SK-N-SH treated with all-trans-retinoic acid at 6 μM for 48 hours (cell line): ENCODE measurements around the gene HOXC10.

ENCODE experiments used
- ATAC-seq: fragments of 200-7000 bp; cut with Tn5 transposase; 3 replicates; pipeline ENCODE4 v1.9.1; 2020; ENCODE audit warnings: mild to moderate bottlenecking, moderate library complexity
- ARNTL ChIP-seq: fragments of 450-650 bp; formaldehyde crosslinking; IDR thresholded peaks from 2 replicates; pipeline ENCODE4 v1.5.0; 2020; ENCODE audit warnings: low read depth, mild to moderate bottlenecking, moderate library complexity, borderline replicate concordance
- BACH2 ChIP-seq: fragments of 250-450 bp; sonication (Bioruptor Pico); IDR thresholded peaks from 2 replicates; pipeline ENCODE4 v1.9.0; 2021; ENCODE audit warnings: mild to moderate bottlenecking, borderline replicate concordance
- CSDC2 ChIP-seq: fragments of 250-450 bp; sonication (Bioruptor Pico); IDR thresholded peaks from 2 replicates; pipeline ENCODE4 v1.5.0; 2020; ENCODE audit warnings: mild to moderate bottlenecking, moderate library complexity
- ESRRG ChIP-seq: fragments of 250-450 bp; sonication (Bioruptor Pico); IDR thresholded peaks from 2 replicates; pipeline ENCODE4 v1.6.1; 2021; ENCODE audit warnings: mild to moderate bottlenecking
- GLIS3 ChIP-seq: fragments of 250-450 bp; sonication (Bioruptor Pico); IDR thresholded peaks from 2 replicates; pipeline ENCODE4 v1.5.0; 2020; ENCODE audit warnings: mild to moderate bottlenecking, moderate library complexity
- ISL1 ChIP-seq: fragments of 250-450 bp; sonication (Bioruptor Pico); IDR thresholded peaks from 2 replicates; pipeline ENCODE4 v2.1.2; 2022; ENCODE audit warnings: mild to moderate bottlenecking, moderate library complexity
- SNAI2 ChIP-seq: fragments of 250-450 bp; sonication (Bioruptor Pico); IDR thresholded peaks from 2 replicates; pipeline ENCODE4 v1.5.0; 2020; ENCODE audit warnings: mild to moderate bottlenecking, moderate library complexity
- TCF4 ChIP-seq: fragments of 250-450 bp; sonication (Bioruptor Pico); IDR thresholded peaks from 2 replicates; pipeline ENCODE4 v1.8.0; 2021; ENCODE audit warnings: mild to moderate bottlenecking, moderate library complexity, borderline replicate concordance
- TOX ChIP-seq: fragments of 250-450 bp; sonication (Bioruptor Pico); IDR thresholded peaks from 2 replicates; pipeline ENCODE4 v1.8.0; 2021; ENCODE audit warnings: mild to moderate bottlenecking, moderate library complexity, borderline replicate concordance
- ZC3H10 ChIP-seq: fragments of 250-450 bp; sonication (Bioruptor Pico); IDR thresholded peaks from 2 replicates; pipeline ENCODE4 v1.5.1; 2021; ENCODE audit warnings: mild to moderate bottlenecking, moderate library complexity
- ZFP3 ChIP-seq: fragments of 250-450 bp; sonication (Bioruptor Pico); IDR thresholded peaks from 2 replicates; pipeline ENCODE4 v1.5.0; 2020; ENCODE audit warnings: mild to moderate bottlenecking, moderate library complexity
- ZFP30 ChIP-seq: fragments of 450-650 bp; formaldehyde crosslinking; IDR thresholded peaks from 2 replicates; pipeline ENCODE4 v1.5.0; 2022; ENCODE audit warnings: mild to moderate bottlenecking, moderate library complexity
- ZNF565 ChIP-seq: fragments of 450-650 bp; formaldehyde crosslinking; conservative IDR thresholded peaks from 2 replicates; pipeline ENCODE4 v1.5.0; 2020; ENCODE audit warnings: low read depth, mild to moderate bottlenecking, moderate library complexity
- ZNF70 ChIP-seq: fragments of 450-650 bp; formaldehyde crosslinking; IDR thresholded peaks from 2 replicates; pipeline ENCODE4 v1.5.0; 2020; ENCODE audit warnings: mild to moderate bottlenecking, moderate library complexity
- ZNF8 ChIP-seq: fragments of 450-650 bp; formaldehyde crosslinking; IDR thresholded peaks from 2 replicates; pipeline ENCODE4 v1.5.0; 2020; ENCODE audit warnings: mild to moderate bottlenecking, moderate library complexity
- TF ChIP-seq, protein P1 (sequence below): fragments of 250-450 bp; sonication (Bioruptor Pico); IDR thresholded peaks from 2 replicates; pipeline ENCODE4 v1.5.1; 2021; ENCODE audit warnings: mild to moderate bottlenecking, moderate library complexity
- TF ChIP-seq, protein P2 (sequence below): fragments of 250-450 bp; sonication (Bioruptor Pico); IDR thresholded peaks from 2 replicates; pipeline ENCODE4 v1.8.0; 2021; ENCODE audit warnings: low read depth, mild to moderate bottlenecking, moderate library complexity, borderline replicate concordance
- TF ChIP-seq, protein P3 (sequence below): fragments of 250-450 bp; sonication (Bioruptor Pico); IDR thresholded peaks from 2 replicates; pipeline ENCODE4 v1.5.1; 2020; ENCODE audit warnings: low read depth, mild to moderate bottlenecking, moderate library complexity
- TF ChIP-seq, protein P4 (sequence below): fragments of 250-450 bp; sonication (Bioruptor Pico); IDR thresholded peaks from 2 replicates; pipeline ENCODE4 v1.8.0; 2020; ENCODE audit warnings: mild to moderate bottlenecking, moderate library complexity, borderline replicate concordance

HOXC10 gene

DNA sequence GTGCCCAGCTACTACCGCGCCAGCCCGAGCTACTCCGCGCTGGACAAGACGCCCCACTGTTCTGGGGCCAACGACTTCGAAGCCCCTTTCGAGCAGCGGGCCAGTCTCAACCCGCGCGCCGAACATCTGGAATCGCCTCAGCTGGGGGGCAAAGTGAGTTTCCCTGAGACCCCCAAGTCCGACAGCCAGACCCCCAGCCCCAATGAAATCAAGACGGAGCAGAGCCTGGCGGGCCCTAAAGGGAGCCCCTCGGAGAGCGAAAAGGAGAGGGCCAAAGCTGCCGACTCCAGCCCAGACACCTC lies 697 bp downstream of the HOXC10 start (continued):
- TF ChIP-seq, protein P1, sequence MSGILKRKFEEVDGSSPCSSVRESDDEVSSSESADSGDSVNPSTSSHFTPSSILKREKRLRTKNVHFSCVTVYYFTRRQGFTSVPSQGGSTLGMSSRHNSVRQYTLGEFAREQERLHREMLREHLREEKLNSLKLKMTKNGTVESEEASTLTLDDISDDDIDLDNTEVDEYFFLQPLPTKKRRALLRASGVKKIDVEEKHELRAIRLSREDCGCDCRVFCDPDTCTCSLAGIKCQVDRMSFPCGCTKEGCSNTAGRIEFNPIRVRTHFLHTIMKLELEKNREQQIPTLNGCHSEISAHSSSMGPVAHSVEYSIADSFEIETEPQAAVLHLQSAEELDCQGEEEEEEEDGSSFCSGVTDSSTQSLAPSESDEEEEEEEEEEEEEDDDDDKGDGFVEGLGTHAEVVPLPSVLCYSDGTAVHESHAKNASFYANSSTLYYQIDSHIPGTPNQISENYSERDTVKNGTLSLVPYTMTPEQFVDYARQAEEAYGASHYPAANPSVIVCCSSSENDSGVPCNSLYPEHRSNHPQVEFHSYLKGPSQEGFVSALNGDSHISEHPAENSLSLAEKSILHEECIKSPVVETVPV (CRISPR knock-in tag), result no peak
- no peak for TF ChIP-seq BACH2

DNA sequence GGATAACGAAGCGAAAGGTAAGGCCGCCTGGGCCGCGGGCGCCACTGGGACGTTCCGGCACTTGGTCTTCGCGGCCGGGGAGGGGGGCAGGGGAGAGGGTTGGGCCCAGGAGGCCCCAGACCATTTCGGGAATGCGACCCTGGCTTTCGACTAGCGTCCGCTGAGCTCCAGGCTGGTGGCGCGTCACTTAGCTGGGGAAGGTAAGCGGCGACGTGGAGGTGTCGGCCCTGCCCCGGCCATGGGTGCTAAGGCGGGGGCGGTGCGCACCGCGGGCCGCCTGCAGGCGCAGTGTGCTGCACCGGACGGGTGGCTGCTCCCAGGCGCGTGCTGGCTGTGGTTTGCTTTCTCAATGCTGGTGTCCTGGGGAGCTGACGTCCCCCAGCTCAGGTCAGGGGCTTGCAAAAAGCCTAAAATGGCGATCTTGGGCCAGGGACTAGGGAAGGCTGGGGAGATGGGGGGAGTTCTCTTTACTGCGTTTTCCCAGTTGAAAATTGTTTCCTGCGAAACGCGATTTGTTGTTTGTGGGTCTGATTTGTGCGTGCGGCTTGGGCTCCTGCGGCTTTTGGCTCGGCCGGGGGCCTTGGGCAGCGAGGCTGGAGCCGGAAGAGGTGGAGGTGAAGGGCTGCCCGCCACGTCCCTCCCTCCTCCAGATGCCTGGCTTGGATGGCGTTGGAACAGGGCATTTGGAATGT lies 1.2 kb downstream of the HOXC10 start:
- no peak for TF ChIP-seq ZFP30
- no peak for TF ChIP-seq BACH2
- no peak for TF ChIP-seq CSDC2 (CRISPR knock-in tag)
- TF ChIP-seq, protein P1 (CRISPR knock-in tag), result no peak
- no peak for TF ChIP-seq ZNF565 (CRISPR knock-in tag)
- TF ChIP-seq TCF4 (CRISPR knock-in tag), result no peak
- ATAC-seq, result peak; percentile 7; the same call in 2 of the 3 replicates

DNA sequence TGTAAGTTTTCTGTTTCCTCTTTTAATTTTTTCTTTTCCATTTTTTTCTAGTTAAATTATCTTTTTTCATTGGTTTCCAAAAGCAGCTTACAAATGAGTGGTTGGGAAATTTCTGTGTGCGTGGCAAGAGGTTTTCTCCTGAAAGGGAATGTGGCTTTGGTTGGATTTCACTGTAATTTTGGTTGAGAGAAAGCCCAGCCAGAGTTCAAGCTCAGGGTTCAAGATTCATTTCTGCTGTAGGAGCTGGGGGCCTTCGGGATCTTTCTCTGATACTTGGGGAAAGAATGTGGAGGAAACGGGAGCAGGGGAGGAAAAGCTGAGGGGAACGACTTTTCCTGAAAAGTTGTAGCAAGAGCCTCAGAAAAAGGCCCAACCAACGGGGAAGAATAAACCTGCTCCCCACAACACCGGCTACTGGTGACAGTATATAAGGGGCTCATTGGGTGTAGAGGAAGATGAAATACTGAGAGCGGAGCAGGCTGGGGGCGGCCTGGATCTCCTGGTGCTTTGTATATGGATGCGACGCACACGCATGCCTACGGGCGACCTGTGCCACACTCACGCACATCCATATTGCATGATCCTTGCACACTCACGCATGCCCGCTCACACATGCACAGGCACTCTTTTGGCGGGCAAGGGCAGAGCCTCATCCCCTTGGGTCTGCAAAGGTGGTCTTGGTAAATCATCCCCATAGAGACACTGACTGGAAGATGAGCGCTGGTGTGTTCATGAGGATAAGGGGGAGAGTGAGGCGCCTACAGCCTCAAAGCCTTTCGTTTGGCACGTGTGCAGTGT lies 1.9 kb downstream of the HOXC10 start:
- TF ChIP-seq, protein P2, sequence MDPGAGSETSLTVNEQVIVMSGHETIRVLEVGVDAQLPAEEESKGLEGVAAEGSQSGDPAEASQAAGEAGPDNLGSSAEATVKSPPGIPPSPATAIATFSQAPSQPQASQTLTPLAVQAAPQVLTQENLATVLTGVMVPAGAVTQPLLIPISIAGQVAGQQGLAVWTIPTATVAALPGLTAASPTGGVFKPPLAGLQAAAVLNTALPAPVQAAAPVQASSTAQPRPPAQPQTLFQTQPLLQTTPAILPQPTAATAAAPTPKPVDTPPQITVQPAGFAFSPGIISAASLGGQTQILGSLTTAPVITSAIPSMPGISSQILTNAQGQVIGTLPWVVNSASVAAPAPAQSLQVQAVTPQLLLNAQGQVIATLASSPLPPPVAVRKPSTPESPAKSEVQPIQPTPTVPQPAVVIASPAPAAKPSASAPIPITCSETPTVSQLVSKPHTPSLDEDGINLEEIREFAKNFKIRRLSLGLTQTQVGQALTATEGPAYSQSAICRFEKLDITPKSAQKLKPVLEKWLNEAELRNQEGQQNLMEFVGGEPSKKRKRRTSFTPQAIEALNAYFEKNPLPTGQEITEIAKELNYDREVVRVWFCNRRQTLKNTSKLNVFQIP (CRISPR knock-in tag), result no peak
- no peak for TF ChIP-seq ZC3H10 (CRISPR knock-in tag)
- no peak for TF ChIP-seq BACH2
- no peak for TF ChIP-seq ISL1
- no peak for TF ChIP-seq ZFP30
- TF ChIP-seq SNAI2 (CRISPR knock-in tag), result no peak
- TF ChIP-seq GLIS3 (CRISPR knock-in tag), result no peak
- TF ChIP-seq, protein P3, sequence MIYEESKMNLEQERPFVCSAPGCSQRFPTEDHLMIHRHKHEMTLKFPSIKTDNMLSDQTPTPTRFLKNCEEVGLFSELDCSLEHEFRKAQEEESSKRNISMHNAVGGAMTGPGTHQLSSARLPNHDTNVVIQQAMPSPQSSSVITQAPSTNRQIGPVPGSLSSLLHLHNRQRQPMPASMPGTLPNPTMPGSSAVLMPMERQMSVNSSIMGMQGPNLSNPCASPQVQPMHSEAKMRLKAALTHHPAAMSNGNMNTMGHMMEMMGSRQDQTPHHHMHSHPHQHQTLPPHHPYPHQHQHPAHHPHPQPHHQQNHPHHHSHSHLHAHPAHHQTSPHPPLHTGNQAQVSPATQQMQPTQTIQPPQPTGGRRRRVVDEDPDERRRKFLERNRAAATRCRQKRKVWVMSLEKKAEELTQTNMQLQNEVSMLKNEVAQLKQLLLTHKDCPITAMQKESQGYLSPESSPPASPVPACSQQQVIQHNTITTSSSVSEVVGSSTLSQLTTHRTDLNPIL (CRISPR knock-in tag), result no peak
- TF ChIP-seq ZNF8, result no peak
- no peak for TF ChIP-seq TOX (CRISPR knock-in tag)
- TF ChIP-seq, protein P4, sequence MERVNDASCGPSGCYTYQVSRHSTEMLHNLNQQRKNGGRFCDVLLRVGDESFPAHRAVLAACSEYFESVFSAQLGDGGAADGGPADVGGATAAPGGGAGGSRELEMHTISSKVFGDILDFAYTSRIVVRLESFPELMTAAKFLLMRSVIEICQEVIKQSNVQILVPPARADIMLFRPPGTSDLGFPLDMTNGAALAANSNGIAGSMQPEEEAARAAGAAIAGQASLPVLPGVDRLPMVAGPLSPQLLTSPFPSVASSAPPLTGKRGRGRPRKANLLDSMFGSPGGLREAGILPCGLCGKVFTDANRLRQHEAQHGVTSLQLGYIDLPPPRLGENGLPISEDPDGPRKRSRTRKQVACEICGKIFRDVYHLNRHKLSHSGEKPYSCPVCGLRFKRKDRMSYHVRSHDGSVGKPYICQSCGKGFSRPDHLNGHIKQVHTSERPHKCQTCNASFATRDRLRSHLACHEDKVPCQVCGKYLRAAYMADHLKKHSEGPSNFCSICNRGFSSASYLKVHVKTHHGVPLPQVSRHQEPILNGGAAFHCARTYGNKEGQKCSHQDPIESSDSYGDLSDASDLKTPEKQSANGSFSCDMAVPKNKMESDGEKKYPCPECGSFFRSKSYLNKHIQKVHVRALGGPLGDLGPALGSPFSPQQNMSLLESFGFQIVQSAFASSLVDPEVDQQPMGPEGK (CRISPR knock-in tag), result no peak
- no peak for TF ChIP-seq ZFP3 (CRISPR knock-in tag)
- no peak for TF ChIP-seq TCF4 (CRISPR knock-in tag)
- no peak for TF ChIP-seq ZNF565 (CRISPR knock-in tag)
- TF ChIP-seq, protein P1 (CRISPR knock-in tag), result no peak
- TF ChIP-seq ZNF70 (CRISPR knock-in tag), result no peak
- no peak for TF ChIP-seq ESRRG
- no peak for TF ChIP-seq ARNTL (CRISPR knock-in tag)
- no peak for ATAC-seq
